ENCODE results near the gene ERV3-1.

DNA sequence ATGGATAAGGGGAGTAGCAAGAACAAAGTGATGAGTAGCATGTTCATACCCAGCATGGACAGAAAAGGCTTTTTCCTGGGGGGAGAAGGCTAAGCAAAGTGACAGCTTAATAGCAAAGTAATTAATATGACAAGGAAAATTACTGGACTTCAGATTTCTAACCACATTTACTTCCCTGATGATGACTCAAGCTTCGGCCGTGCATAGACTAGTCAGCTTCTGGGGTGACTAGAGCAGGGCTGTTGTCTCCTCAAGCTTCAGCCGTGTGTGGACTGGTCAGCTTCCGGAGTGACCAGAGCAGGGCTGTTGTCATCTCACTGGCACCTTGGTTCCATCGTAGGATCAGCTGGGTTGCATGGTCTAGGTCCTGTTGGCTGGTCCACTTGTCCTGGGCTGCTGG lies 13.5 kb downstream of the ERV3-1 start:
- TF ChIP-seq, protein P1, sequence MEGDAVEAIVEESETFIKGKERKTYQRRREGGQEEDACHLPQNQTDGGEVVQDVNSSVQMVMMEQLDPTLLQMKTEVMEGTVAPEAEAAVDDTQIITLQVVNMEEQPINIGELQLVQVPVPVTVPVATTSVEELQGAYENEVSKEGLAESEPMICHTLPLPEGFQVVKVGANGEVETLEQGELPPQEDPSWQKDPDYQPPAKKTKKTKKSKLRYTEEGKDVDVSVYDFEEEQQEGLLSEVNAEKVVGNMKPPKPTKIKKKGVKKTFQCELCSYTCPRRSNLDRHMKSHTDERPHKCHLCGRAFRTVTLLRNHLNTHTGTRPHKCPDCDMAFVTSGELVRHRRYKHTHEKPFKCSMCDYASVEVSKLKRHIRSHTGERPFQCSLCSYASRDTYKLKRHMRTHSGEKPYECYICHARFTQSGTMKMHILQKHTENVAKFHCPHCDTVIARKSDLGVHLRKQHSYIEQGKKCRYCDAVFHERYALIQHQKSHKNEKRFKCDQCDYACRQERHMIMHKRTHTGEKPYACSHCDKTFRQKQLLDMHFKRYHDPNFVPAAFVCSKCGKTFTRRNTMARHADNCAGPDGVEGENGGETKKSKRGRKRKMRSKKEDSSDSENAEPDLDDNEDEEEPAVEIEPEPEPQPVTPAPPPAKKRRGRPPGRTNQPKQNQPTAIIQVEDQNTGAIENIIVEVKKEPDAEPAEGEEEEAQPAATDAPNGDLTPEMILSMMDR (IDR thresholded peaks at IDR 0.05): no peak
- TF ChIP-seq FOXJ3 (CRISPR knock-in tag; IDR thresholded peaks at IDR 0.05; ENCODE audit: borderline replicate concordance): no peak
